Mesenteric fat pad (tissue), 1 donor: Measurements from ENCODE around the gene RCL1. TPM values are rescaled to one million over a fixed set of nuclear protein-coding genes. Genes with fewer than 3 reads are reported as not detected.

Source experiments
- DNase-seq: peaks from one replicate; pipeline ENCODE4 v3.0.0-alpha.2; 2020; ENCODE audit warnings: low spot score
- total RNA-seq: library from RNA; stranded (reverse); fragmentation: NEBNext Ultra II Directional; extraction: Animal tissue kit (Norgen Biotek cat#: 25700); gene quantifications from one replicate; pipeline ENCODE4 v1.2.1, GENCODE V29; 2021
- donor health status: DM: yes; HTN: yes; CAD: no.

Gene RCL1
- total RNA-seq, 1 donor from 2014 or later = 33.8 TPM

DNA sequence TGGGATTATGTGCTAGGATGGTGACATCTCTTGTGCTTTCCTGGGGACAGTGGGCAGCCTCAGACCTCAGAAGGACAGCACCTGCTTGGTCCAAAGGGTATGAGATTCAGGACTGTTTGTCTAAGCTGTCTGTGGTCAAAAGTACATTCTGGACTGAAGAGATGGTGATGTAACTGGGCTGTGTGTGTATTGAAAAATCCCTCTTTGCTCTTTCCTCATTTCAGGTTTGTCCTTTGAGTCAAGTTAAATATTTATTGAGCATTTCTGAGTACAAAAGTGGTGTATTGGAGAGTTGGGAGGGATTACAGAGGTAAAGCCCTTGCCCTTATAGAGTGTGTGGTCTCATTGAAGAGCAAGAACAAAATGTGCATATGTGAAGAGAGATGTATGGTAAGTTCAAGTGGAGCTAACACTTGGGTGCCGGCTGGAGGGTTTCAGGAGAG is 46.7 kb downstream of the RCL1 start:
- DNase-seq = no peak

- DNase-seq = no peak
Observed at GRCh38 chr9:4840018-4840417, 47.3 kb downstream of the RCL1 start.

GRCh38 chr9:4842213-4842612 is 49.5 kb downstream of the RCL1 start:
- DNase-seq = no peak

DNA sequence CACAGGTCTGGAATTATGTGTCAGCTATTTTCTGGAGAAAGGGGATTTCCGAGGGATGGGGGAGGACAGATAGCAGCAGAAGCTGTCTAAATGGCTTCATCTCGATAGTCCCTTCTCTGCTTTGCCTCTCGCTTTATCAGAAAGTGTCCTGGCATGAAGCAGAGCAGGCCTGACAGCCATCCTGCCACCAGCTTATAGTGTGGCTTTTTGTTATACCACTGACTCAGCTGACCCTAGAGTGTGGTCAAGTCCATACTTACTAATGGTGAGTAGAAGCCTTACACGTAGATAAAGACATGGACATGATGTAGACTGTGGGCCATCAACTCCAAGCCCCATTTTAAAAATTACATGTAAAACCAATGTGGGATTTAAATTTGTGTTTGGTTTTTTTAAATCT is 50.0 kb downstream of the RCL1 start:
- DNase-seq = no peak

- no peak for DNase-seq
Observed at GRCh38 chr9:4844056-4844838, 51.5 kb downstream of the RCL1 start.

DNA sequence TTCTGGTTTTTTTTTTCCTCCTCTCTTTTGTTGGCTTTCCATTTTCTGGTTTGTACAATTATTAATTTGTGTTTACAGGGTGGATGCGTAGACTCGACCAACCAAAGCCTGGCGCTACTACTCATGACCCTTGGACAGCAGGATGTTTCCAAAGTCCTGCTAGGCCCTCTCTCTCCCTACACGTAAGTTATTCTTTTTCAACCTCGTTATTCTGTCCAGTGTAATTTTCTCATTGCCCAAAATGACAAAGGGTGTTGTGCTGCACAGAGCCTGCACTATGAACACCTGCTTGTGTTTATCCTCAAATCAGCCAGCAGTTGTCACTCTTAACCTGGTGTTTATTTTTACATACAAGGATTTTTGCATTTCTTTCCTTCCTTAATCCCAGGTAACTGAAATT is 56.6 kb downstream of the RCL1 start:
- no peak for DNase-seq

DNA sequence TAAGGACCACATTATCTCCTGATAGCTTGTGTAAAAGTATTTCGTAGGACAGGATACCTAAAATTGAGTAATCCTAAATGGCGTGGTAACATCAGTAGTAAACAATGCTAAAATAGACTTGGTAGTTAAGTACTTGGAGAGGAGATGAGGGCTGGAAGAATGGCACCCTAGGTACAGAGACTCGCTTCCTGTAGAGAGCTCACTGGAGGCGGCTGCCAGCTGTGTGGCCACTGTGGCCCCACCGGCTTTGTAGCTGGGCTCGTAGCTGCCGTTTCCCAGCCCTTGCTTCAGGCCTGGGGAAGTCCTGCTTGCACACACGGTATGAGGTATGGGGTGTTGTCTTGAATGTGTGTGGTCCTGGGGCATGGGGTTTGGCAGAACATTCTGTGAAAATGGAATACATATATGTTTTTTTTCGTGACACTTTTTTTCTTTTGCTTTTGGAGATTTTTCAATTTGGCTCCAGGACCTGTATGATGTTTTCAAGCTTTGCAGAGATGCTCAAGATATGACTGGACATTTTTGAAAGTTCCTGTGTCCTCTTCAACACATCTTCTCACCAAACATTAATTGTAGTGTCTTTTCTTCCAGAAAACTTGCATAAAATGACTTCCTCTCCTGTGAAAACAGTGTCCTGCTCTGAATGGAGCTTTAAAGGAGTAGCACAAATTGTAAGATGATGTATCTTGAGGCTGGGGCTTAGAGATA is 58.0 kb downstream of the RCL1 start:
- DNase-seq = no peak

DNA sequence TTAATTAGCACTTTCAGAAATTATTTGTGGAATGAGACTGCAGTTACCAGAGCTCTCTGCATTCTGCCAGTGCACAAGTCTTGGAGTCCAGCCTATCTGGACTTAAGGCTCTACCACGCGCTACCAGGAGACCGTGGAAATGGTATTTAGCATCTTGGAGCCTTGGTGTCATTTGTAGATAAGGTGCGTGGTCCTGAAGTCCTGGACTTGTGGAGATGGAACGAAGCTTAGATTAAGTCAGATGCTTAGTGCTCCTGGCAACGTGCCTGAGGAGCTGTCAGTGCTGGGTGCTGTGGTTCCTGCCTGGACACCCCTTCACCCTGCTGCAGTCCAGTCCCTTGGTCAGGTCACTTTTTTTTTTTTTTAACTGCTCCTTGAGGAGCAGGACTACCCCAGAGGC is 59.7 kb downstream of the RCL1 start:
- DNase-seq = no peak

DNA sequence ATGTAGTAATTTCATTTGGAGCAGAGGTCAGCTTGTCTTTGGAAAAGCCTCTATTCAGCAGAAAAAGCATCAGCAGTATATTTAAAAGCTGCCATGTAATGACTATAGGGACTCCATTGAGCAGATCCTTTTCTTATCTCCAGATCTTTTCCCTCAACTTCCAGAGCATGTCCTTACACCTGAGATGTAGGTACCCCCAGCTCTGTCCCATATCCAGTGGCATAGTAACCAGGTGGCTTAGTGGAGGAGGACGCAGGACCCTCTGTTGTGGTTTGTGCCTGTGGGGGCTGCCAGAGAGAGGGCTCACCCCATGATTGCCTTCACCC is 61.5 kb downstream of the RCL1 start:
- DNase-seq = no peak

- no peak for DNase-seq
Observed at GRCh38 chr9:4855841-4856240, 63.1 kb downstream of the RCL1 start.

DNA sequence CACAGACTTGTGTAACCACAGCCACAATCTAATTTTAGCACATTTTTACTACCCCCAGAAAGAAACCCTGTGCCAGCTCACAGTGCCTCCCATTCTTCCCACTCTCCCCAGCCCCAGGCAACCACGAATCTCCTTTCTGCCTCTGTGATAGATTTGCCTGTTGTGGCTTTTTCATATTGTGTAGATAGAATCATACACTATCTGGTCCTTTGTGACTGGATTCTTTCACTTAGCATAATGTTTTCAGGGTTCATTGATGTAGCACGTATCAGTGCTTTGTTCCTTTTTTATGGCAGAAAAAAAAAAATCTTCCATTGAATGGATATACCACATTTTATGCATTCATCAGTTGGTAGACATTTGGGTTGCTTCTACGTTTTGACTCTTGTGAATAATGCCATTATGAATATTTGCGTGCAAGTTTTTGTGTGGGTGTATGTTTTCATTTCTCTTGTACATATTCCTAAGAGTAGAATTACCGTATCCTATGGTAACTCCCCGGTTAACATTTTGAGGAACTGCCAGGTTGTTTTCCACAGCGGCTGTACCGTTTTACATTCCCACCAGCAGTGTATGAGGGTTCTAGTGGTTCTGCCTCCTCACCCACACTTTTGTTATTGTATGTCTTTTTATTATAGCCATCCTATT is 64.5 kb downstream of the RCL1 start:
- DNase-seq = no peak

DNA sequence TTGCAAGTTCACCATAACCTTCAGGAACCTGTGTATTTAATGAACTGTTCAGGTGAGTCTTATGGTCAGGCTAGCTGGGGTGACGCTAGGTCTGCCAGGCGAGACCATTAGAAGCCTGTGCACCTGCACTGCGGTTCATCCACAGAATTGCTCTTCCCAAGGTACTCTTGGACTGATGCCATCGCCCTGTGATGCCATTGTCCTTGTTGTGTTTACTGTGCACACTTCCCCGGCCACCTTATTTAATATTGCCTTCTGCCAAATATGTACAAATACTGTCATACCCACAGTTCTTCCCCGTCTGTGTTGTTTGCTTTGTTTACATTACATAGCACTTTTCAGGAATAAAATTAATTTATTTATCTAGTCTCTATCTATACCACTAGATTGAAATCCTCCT is 66.3 kb downstream of the RCL1 start:
- DNase-seq = no peak

GRCh38 chr9:4860383-4860782 is 67.6 kb downstream of the RCL1 start:
- DNase-seq = no peak

GRCh38 chr9:4861145-4861544 is 68.4 kb downstream of the RCL1 start:
- no peak for DNase-seq

GRCh38 chr9:4861736-4862451 is 69.2 kb downstream of the RCL1 start:
- no peak for DNase-seq

GRCh38 chr9:4862506-4863250 is 69.9 kb downstream of the RCL1 start:
- no peak for DNase-seq

GRCh38 chr9:4864234-4864661 is 71.5 kb downstream of the RCL1 start:
- DNase-seq = no peak

DNA sequence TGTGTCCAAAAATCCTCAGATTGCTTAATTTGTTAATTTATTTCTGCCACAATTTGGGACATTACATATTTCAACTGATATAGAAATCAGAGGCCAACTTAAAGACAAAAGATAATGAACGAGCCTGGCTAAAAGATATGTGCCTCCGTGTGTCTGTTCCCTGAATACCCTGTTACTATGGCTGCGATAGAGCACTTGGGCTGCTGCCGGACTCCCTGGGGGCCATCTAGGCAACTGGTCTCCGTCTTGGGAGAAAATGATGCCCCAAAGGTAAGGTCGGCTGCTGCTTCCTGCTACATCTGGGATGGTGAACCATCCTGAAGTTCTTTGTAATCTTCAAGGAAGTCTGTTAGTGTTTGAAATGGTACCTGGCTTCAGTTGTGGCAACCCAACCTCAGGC is 72.0 kb downstream of the RCL1 start:
- no peak for DNase-seq

DNA sequence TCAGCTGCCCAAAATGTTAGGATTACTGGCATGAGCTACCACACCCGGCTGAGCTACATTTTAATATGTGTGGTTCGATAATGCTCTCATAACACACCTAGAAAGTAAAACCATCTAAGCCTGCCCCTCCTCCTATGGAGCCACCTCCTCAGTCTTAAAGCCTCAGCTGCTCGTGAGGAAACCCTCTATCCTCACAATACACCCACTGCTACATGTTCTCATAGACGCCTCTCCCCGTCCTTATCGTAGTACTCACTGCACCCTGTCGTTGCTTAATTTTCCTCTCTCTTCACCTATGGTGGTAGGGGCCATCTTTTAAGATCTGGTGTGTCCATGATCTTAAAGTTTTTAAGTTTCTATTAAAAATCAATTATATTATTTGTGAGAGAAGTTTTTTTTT is 72.9 kb downstream of the RCL1 start:
- DNase-seq = no peak

DNA sequence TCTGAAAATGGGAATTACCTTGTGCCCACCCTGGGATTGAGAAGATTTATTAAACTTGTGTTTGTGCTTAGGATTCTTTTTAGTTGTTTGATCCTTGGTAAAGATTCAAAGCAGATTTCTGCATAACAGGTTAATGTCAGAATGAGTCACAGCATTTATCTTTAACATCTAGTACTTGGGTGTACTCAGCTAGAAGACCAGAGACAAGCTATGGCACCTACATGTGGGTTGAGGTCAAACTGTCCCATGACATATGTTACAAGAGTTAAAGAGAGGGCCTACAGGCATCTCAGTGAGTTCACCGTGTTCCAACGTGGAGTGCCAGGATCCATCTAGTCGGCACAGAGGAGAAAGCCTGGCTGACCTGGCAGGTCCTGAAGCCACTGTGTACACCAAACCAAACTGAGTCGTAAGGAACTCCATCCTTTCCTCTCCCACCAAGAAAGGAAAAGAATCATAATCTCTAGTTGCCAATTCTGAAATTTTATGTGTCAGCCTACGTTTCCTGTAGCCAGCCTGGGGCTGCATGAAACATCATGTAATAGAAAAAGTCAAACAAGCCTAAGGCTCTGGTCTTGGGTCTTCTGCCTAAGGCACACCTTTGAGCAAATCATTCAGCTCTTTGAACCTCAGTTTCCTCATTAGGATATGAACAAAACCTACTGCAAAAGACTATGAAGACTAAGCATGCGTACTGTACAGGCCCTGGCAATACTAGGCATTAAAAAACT is 73.7 kb downstream of the RCL1 start:
- DNase-seq = no peak
